Measurements from ENCODE around the gene AKR7A2. TPM values are rescaled to one million over a fixed set of nuclear protein-coding genes. Genes with fewer than 3 reads are reported as not detected.

The AKR7A2 gene
- polyA plus RNA-seq (ENCODE audit: insufficient read length in 4 of 4), result 100 to 1,000 TPM in 1 of 4 donors, 10 to 100 TPM in 3; 76.7 to 107 (median 87.1) TPM

DNA sequence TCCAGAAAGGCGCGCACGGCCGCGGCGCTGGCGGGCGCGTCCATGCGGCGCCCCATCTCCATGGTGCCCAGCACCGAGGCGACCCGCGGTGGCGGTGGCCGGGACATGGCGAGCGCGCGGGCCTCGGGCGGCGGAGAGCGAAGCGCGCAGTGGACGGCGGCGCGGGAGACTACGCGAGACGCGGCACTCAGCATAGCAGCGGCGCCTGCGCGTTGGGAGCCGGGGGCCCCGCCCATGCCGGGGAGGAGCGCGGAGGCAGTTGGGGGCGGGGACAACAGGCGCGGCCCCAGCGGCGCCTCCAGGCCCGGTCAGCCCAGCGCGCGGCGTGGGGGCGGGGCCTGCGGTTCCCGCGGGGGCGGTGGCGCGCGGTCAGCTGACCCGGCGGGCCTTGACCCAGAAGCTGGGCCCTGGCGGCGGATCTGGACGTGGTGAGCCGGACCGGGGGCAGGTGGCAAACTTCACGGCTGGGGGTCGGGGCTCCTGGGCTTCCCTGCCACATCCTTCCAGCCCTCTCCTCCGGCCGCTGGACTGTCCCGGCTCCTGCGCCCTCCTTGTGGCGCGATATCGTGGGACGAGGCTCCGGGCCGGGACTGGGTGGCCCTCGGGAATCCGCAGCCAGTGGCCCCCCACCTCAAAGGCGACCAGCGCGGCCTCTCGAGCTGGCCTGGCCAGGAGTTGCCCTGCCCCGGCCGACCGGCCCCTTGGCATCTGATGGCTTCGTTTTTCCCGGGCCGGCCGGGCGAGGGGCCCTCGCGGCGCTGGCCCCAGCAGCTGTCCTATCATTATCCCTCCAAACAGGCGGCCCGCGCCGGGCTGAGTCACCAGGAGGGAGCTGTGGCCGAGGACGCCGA is at the start of gene AKR7A2, which contains the start of gene SLC66A1:
TSS of gene AKR7A2 (minus strand) at position 214 of the 851 bp plus-strand sequence. CDS start at position 194, 20 bp downstream.
TSS of gene SLC66A1 (plus strand) at position 396 of the 851 bp plus-strand sequence. CDS start 5,352 bp downstream, outside the sequence.
- peak; percentile 55 to 89 (median 82) for DNase-seq (ENCODE audit: low read depth in 4 of 4, low spot score in 2 of 4)

DNA sequence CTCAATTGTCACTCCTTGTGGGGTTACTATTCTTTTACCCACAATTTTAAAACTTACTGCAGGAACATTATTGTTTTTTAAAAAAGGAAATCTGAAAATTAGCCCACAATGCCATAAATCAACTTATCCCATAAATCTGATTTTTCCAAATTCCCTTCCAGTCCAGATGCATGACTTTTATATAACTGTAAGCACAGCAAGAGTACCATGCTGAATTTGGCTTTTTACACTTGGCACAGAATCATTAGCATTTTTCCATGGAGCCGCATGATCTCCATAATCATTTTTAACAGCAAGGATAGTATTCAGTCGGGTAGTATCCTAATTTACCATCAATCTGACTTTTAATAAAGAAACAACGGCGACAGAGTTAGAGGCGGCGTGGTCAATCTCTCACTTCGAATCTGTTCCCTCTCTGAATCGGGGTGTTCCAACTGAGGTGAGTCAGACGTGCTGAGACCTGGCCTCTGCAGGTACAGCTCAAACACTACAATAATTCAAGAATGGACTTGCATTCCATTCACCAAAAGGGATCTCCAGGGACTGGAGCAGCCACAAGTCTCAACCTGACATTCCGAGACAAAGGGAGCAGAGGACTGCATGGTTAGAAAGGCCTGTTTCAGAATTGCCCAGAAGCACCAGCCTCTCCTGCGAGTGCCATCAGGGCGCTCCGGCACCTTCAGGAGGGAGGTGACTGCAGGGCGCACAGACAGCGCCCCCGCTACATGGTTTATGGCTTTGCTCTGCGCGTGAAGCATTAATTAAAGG is 49.1 kb upstream of the AKR7A2 start:
- no peak for DNase-seq (ENCODE audit: low read depth in 4 of 4, low spot score in 2 of 4)

DNA sequence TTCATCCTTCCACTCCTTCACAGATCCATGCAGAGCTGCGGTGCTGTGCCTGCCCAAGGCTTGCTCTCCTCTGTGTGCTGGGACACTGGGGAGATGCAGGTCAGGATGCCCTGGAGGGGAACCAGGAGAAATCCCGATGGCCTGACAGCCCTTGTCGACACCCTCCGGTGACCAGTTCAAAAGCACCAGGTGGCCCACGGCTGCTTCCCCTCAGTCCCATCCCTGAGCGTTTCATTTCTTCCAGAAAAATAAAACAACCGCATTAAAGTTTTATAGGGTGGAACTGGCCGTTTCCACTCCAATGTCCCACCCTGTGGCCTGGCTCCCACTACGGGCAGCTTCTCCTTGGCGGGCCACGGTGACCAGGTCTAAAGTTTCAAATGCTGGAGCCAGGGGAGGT is 48.5 kb upstream of the AKR7A2 start:
- DNase-seq (ENCODE audit: low read depth in 4 of 4, low spot score in 2 of 4), result no peak

DNA sequence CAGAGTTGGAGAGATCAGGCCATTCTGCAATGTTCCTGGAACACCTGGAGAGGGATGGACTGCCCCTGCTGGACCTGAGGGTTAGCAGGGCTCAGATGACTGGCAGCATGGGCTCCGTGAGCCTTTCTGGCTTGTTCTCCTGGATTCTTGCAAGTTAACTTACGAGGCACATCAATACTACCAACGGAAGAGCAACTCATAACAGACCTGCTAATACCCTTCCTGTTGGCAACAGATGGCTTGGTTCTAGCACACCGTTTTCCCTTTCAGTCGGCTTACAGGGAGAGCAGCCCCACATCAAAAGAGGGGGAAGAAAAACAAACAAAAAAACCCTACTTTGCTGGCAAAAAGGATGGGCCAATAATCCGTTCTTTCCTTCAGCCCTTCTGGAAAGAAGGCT is 48.1 kb upstream of the AKR7A2 start:
- DNase-seq (ENCODE audit: low read depth in 4 of 4, low spot score in 2 of 4), result no peak

DNA sequence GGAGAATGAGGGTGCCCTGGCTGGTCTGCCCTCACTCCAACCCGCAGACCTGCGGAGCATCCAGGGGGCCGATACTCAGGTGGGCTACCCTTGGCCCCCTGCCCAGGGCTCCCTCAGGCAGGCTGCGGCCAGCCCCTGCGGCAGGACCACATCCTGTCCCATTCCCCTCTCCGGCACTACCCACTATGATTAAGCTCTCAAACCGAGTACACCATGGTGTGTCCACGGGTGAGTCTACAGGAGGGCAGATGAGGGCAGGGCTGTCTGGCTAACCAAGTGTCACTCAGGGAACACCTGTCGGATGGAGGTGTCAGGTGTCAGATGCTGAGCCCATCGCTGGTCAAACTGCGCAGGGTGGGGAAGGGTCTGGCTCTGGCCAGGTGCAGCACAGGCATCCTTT is 47.4 kb upstream of the AKR7A2 start:
- DNase-seq (ENCODE audit: low read depth in 4 of 4, low spot score in 2 of 4), result no peak

DNA sequence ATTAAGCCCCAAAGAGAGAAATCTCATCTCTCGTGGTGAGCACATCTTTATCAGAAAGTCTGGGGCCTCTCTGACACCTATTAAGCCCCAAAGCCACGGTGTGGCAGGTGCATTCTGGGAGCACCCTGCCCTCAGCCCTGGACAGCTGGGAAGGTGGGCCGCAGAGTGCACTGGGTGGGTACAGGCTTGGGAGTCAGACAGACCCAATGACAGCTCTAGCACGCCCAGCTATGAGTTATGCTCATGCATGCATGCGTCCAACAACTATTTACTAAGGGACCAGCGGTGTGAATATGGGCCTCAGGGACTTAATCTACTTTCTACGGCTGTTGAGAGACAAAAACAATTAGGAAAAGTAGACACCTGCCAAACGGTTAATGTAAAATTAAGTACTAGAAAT is 46.8 kb upstream of the AKR7A2 start:
- no peak for DNase-seq (ENCODE audit: low read depth in 4 of 4, low spot score in 2 of 4)

DNA sequence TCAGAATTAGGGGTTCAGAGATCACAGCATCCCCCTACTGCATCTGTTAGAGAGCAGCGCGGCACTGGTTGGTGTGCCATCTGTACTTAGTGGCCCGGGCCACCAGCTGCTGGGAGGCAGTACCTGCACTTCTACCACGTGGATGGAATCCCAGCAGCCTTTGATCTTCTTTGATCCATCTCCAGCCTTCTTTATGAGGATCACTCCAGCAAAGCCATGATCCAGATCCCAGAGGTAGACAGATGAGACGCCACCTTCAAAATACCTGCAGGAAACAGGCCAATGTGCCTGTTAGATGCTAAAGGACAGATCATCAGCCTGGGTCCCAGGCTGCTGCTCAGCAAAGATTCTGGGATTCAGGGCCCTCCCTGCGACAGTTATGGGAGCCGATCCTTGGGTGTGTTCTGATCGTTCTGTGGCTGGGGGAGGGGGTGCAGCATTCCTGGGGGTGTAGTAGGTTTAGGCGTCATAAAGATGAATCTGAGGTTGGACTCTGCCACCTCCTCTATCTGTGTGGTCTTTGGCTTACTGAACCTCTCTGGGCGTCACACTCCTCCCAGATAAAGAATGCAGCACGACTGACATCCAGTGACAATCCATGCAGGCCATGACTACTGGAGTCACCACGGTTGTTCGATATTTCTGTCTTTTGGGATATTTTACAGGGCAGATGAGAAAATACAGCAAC is 45.5 kb upstream of the AKR7A2 start:
- DNase-seq (ENCODE audit: low read depth in 4 of 4, low spot score in 2 of 4), result no peak

DNA sequence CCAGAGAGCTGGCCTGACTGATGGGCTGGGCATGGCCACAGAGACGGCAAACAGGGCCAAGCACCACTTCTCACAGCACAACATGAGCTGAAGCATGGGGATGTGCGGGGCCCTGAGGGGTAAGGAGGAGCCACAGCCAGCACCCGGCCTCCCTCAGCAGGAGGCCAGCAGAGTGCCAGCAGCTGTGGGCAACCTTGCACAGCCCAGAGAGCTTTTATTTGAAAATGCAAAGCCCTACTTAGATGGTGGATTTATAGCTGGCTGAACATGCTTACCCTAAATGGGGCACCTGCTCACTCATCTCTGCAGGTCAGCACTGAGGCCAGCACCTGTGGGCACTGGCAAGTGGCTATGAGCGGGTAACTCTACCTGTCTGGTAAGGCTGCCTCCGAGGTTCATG is 44.3 kb upstream of the AKR7A2 start:
- no peak for DNase-seq (ENCODE audit: low read depth in 4 of 4, low spot score in 2 of 4)

DNA sequence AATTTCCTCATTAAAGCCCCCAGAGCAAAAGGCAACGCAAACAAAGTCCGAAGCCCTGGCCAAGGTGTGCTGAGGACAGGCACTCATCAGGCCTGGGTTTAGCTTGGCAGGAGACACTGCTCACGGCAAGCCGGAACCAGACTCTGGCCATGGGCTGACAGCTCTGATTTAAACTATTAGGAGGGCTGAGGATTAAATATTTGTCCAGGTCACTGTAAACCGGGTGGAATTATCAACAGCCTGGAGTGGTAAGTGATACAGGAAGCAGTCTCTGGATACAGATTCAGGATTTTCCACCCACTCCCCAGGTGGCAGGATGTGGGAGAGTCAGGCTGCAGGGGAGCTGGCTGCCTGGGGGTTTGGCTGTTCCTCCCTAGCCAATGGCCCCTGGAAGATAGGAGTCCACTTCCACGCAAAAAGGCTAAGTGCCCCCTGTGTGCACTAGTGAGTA is 42.6 kb upstream of the AKR7A2 start:
- DNase-seq (ENCODE audit: low read depth in 4 of 4, low spot score in 2 of 4), result no peak

DNA sequence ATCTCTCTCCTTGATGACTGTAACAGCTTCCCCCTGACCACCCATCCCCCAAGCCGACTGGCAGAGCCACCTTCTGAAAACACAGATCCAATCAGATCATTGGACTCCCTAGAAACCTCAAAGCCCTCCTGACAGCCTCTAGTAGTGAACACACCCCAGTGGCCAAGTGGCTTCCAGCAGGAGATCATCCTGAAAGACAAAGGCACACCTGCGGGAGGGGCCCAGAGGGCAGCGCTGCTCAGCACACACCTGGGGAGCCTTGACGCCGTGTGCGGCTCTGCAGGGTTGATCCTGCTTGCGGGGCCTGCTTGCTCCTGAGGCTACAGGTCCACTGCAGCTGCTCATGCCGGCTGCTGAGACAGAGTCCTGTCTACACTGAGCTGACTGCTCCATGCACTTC is 41.7 kb upstream of the AKR7A2 start:
- no peak for DNase-seq (ENCODE audit: low read depth in 4 of 4, low spot score in 2 of 4)

DNA sequence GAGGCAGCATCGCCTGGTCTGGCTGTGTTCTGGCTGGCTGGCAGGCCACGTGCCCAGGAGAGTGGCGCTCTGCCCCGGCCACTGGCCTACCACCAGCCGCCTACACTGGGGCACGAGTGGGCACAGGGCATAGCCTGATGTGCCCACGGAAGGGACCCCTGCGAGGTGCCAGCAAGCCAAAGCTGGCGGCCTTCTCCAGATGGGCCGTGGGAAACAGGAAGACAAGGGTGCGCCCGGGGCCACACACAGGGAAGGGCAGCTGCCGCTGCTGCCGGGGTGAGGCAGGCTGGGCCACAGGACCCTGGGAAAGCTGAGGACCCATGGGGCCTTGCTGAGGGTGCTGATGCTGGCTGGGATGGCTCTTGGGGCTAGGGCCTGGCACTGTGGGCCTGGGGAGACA is 40.9 kb upstream of the AKR7A2 start:
- no peak for DNase-seq (ENCODE audit: low read depth in 4 of 4, low spot score in 2 of 4)

DNA sequence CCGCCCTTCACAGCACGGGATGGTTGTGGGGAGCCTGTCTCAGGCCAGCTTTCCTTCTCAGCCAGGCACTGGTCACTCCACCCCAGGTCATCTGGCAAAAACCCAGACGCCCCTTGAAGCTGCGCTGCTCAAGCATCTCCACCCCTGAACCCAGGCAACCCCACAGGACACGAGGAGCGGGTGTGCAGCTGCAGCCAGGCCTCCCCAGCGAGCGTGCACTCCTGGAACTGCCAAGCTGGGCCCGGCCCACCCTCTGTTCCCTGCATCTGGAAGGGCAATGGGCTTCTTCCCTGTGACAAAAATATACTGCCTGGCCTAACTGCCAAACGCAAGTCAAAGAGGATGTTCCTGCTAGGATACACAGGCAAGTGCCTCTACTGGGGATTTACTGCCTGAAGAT is 39.9 kb upstream of the AKR7A2 start:
- no peak for DNase-seq (ENCODE audit: low read depth in 4 of 4, low spot score in 2 of 4)

DNA sequence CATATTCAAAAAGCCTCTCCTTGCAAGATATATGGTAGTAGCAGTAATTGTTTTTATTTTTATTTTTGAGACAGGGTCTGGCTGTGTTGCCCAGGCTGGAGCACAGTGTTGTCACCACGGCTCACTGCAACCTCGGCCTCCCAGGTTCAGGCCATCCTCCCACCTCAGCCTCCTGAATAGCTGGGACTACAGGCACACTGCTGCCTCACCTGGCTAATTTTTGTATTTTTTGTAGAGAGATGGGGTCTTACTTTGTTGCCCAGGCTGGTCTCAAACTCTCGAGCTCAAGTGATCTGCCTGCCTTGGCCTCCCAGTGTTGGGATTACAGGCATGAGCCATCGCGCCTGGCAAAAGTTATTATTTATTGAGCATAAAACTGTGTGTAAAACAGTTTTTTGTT is 38.6 kb upstream of the AKR7A2 start:
- no peak for DNase-seq (ENCODE audit: low read depth in 4 of 4, low spot score in 2 of 4)

DNA sequence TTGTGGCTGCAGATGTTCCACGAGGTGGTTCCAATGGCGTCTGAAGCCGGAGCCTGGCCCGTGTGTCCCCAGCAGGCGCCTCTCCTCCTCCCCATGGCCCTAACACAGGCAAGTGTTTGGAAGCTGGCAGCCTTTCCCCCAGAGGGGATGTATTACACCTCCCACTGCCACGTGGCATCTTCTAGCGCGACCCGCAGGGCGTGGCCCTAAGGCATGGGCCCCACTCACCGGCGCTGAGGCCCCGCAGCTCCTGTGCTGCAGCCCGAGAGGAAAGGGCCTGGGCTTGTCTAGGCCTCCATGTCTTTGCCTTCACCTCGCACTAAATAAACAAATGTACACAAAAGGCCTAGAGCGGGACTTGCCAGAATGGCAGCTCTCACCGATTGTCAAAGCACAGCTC is 38.1 kb upstream of the AKR7A2 start:
- no peak for DNase-seq (ENCODE audit: low read depth in 4 of 4, low spot score in 2 of 4)

DNA sequence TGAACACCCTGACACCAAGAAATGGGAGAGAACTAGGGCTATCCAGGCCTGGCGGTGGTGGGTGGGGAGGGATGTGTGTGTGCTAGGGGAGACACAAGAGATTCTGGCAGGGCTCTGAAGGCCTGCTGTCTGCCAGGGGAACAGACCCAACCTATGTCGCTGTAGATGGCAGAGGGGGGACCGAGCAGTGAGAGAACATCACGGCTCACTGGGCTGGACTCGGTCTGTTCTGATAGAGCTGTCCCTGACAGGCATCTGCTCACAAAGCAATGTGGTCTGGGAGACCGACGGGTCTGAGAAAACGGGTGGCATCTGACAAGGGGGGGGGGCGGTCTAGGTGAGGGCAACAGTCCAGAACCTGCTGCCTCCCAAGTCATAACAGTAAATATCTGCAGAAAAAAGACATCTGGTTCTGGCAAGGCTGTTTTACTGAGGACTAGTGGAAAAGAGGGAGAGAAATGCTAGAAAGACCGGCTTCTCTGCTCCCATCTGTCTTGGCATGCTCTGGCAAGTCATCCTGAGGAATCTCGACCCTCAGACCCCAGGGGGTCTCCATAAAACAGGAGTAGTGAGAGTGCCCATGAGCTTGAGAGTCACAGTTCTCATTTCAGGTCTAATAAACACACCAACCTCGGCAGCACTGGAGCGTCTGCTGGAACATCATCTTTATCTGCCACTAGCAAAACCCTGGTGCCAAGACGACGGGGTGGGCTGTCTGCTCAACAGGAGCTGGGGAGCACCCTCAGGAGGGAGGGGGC is 36.7 kb upstream of the AKR7A2 start:
- DNase-seq (ENCODE audit: low read depth in 4 of 4, low spot score in 2 of 4), result no peak

DNA sequence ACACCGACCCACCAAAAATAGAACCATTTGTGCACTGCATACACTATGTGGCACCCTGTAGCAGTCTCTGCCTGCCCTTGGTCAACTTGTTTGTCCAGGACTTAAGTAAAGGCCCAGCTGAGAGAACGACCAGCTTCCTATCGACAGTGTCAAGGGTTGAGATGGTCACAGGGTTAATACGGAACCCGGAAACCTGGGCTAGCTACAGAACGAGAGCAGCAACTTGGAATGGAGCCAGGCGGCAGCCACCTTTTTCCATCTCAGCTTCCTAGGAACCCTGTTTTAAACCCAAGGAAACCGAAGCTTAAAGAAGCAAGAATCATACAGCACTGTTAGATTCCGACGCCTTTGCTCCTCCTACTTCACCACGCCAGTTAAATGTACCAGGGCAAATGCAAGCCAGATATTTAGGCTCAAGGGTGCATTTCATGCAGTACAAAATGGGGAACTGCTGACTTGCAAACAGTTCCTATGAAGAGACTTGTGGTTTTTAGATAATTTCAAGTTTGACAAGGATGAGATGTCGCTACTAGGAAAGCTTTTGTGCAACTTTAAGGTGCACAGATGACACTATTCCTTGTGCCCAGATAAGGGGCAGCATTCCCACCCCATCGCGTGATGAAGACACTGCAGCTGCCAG is 35.7 kb upstream of the AKR7A2 start:
- DNase-seq (ENCODE audit: low read depth in 4 of 4, low spot score in 2 of 4), result no peak

DNA sequence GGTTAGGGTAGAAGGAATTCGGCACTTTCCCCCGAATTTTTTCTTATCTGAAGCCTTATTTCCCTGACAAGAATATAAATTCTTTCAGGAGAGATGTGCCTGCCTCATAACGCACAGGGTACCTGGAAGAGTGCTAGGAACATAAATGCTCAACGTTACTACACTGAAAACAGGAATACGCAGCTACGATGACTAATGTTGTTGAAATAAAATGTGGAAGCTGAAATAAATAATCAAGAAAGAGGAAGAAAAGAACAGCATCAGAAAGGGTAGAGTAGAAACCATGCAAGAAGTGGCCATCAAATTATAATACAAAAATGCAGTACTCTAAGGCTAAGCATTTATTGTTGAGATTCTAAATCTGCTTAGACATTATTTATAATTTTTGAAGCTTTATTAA is 34.1 kb upstream of the AKR7A2 start:
- DNase-seq (ENCODE audit: low read depth in 4 of 4, low spot score in 2 of 4), result no peak

DNA sequence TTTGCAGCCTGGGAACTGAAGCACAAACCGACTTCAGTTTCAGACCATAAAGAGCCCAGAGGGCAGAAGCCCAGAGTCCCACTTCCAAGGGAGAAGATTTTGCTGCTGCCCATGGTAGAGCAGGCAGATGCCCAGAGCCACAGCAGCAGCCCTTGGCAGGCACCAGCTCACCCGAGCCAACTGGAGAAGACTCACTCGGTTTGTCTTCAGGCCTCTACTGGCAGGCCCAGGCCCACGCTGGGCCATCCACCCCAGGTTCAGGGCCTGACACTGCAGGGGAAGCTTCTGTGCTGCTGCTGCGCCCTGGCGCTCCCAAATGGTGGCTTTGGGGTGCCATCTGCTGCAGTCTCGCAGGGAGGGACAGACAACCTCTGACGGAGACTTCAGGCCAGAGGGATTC is 33.4 kb upstream of the AKR7A2 start:
- no peak for DNase-seq (ENCODE audit: low read depth in 4 of 4, low spot score in 2 of 4)

DNA sequence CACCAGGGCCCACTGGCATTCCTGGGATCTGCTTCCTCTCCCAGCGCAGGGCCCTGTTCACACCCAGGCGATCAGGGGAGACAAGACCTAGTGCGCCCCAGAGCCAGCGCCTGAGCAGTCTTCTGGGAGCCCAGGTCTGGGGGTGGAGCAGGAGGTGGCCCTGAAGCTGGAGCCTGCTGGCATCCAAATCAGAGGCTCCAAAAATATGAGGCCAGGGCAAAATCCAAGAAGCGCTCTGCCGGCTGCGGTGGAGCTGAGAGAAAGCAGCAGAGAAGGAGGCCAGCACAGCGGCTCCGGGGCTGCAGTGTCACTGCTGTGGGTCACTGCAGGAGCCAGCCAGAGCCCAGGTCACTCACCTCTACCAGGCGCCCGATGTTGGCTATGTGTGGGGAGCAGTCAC is 32.9 kb upstream of the AKR7A2 start:
- no peak for DNase-seq (ENCODE audit: low read depth in 4 of 4, low spot score in 2 of 4)

DNA sequence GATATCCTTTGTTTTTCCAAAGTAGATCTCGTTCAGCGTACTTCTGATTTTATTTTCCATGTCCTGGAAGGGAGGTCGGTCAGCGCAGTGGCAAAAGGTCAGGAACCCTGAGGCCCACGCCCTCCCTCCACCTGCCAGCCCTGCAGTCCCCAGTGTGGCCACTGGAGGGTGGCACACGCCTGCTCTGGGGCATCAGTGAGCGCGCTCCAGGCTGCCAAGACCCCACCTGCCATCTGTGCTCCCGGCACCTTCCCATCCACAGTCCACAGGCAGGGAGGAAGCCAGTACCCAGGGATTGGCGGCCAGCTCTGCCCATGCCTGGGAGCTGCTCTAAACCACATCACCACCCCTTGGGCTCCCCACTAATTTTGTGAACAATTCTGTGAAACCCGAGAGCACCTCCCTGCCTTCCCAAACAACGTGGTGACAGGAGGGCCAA is 32.4 kb upstream of the AKR7A2 start:
- DNase-seq (ENCODE audit: low read depth in 4 of 4, low spot score in 2 of 4), result no peak
